Sigmoid colon (tissue), 7 donors: Measurements from ENCODE around the gene TBC1D22A. TPM values are rescaled to one million over a fixed set of nuclear protein-coding genes. Genes with fewer than 3 reads are reported as not detected.

Experiments used
- DNase-seq: peaks from one replicate; pipeline ENCODE4 v3.0.0-alpha.2; 2019
- H3K27ac ChIP-seq, 4 donors: fragments of 200-600 bp; sonication (generic); one replicate each; pipeline ENCODE4 v1.5.1; 2016 to 2019; ENCODE audit warnings: mild to moderate bottlenecking in 1 of 4
- H3K27me3 ChIP-seq, 3 donors: fragments of 200-600 bp; sonication (generic); one replicate each; pipeline ENCODE4 v1.5.1; 2019; ENCODE audit warnings: mild to moderate bottlenecking in 1 of 3
- H3K36me3 ChIP-seq, 4 donors: fragments of 200-600 bp; sonication (generic); one replicate each; pipeline ENCODE4 v1.5.1; 2016 to 2019
- H3K4me1 ChIP-seq, 4 donors: fragments of 200-600 bp; sonication (generic); one replicate each; pipeline ENCODE4 v1.5.1; 2017 to 2019
- H3K4me3 ChIP-seq, 4 donors: fragments of 200-600 bp; sonication (generic); one replicate each; pipeline ENCODE4 v1.5.1; 2017 to 2019; ENCODE audit warnings: mild to moderate bottlenecking in 2 of 4, moderate library complexity in 1 of 4
- H3K9me3 ChIP-seq, 4 donors: fragments of 200-600 bp in 3 of 4; sonication (generic) in 3 of 4; one replicate each; pipeline versions ENCODE4 v1.5.1 to v1.6.1; 2013 to 2019
- CTCF ChIP-seq, 4 experiments: fragments of 450-650 bp in 3 of 4; fragments of 200-600 bp in 1 of 4; IDR thresholded peaks; one replicate each; pipeline ENCODE4 v1.5.1; 2016 to 2019; ENCODE audit warnings: antibody characterized with exemption in 4 of 4, mild to moderate bottlenecking in 3 of 4, moderate library complexity in 2 of 4
- EP300 ChIP-seq, 4 donors: sonication (generic); formaldehyde crosslinking; IDR thresholded peaks; one replicate each; pipeline ENCODE4 v1.6.1; 2017; ENCODE audit warnings: antibody characterized with exemption in 4 of 4
- POLR2A ChIP-seq, 2 donors: fragments of 450-650 bp; IDR thresholded peaks; one replicate each; pipeline ENCODE4 v1.6.1; 2016; ENCODE audit warnings: antibody characterized with exemption in 2 of 2, mild to moderate bottlenecking in 2 of 2, moderate library complexity in 2 of 2
- POLR2AphosphoS5 ChIP-seq, 4 donors: sonication (generic); formaldehyde crosslinking; IDR thresholded peaks; one replicate each; pipeline ENCODE4 v1.6.1; 2017; ENCODE audit warnings: antibody characterized with exemption in 4 of 4
- WGBS, 2 donors: extraction: QIAGEN DNeasy Blood & Tissue Kit; methylation state at CpG; one replicate each; pipeline ENCODE4 v1.1.7; 2013; 5-methylcytosine and 5-hydroxymethylcytosine counted together
- intact Hi-C: fragments of 100-400 bp; cut with DNase I; formaldehyde crosslinking; loops from one replicate; pipeline ENCODE4 v1.15.1; 2023
- polyA plus RNA-seq, 3 donors: library from polyadenylated mRNA; stranded (reverse); fragments of 200-250 nt; gene quantifications; one replicate each; pipeline ENCODE4 v1.2.3, GENCODE V29; 2013
- total RNA-seq, 4 donors: library from RNA; depleted of rRNA; stranded (reverse); fragments of >200 nt; gene quantifications; one replicate each; pipeline ENCODE4 v1.1.0, GENCODE V29; 2016
- donor health status: healthy with polysubstance abuse.
- donor health status: Bipolar disorder and iron deficiency.
- donor health status: healthy.

Gene TBC1D22A
- total and polyA plus RNA-seq, 7 donors = 13.6 to 34.6 (median 14.3) TPM

- intact Hi-C loops = no loop called here
- H3K36me3 ChIP-seq = no peaks in the 10 kb centered on the region
- 95% methylated on average over 18 of the region's 18 CpGs for WGBS, 2 donors
- H3K27ac ChIP-seq = no peak overlapping the region
- no peak overlapping the region for H3K4me3 ChIP-seq
- no peaks in the 10 kb centered on the region for H3K27me3 ChIP-seq
- no peaks in the 10 kb centered on the region for H3K9me3 ChIP-seq
- peaks cover 0 to 3% (median under 1%) of the 10 kb centered on the region in 4 donors for H3K4me1 ChIP-seq
- TF ChIP-seq POLR2AphosphoS5 (IDR thresholded peaks at IDR 0.05) (no peak), CTCF (IDR thresholded peaks at IDR 0.05) (no peak), EP300 (IDR thresholded peaks at IDR 0.05) (no peak), POLR2A (IDR thresholded peaks at IDR 0.05) (no peak)
- DNase-seq = no peak
Measured at GRCh38 chr22:47160141-47160541, 397.7 kb downstream of the TBC1D22A start.

GRCh38 chr22:47160781-47161520, 398.5 kb downstream of the TBC1D22A start:
- TF ChIP-seq POLR2A (IDR thresholded peaks at IDR 0.05) (no peak), CTCF (IDR thresholded peaks at IDR 0.05) (no peak), EP300 (IDR thresholded peaks at IDR 0.05) (no peak)
- peak; percentile 34 for DNase-seq
- H3K4me3 ChIP-seq = no peak overlapping the region
- no peaks in the 10 kb centered on the region for H3K36me3 ChIP-seq
- 80 to 83% methylated on average over 15 of the region's 15 CpGs for WGBS, 2 donors
- no peaks in the 10 kb centered on the region for H3K27me3 ChIP-seq
- intact Hi-C loops = no loop called here
- no peak overlapping the region for H3K27ac ChIP-seq
- H3K9me3 ChIP-seq = no peaks in the 10 kb centered on the region
- H3K4me1 ChIP-seq = no peaks in the 10 kb centered on the region

GRCh38 chr22:47161631-47162030, 399.2 kb downstream of the TBC1D22A start:
- peak; percentile 34 for DNase-seq
- H3K9me3 ChIP-seq = no peaks in the 10 kb centered on the region
- H3K4me3 ChIP-seq = no peak overlapping the region
- no peaks in the 10 kb centered on the region for H3K4me1 ChIP-seq
- WGBS, 2 donors = 65 to 84% methylated on average over 17 of the region's 17 CpGs
- TF ChIP-seq POLR2AphosphoS5 (IDR thresholded peaks at IDR 0.05) (no peak), EP300 (IDR thresholded peaks at IDR 0.05) (no peak), POLR2A (IDR thresholded peaks at IDR 0.05) (no peak), CTCF (IDR thresholded peaks at IDR 0.05) (no peak)
- H3K27me3 ChIP-seq = no peaks in the 10 kb centered on the region
- no peaks in the 10 kb centered on the region for H3K36me3 ChIP-seq
- intact Hi-C loops = no loop called here
- H3K27ac ChIP-seq = no peak overlapping the region

GRCh38 chr22:47162865-47163264, 400.4 kb downstream of the TBC1D22A start:
- Histone ChIP-seq H3K4me1 (no peaks in the 10 kb centered on the region), H3K36me3 (no peaks in the 10 kb centered on the region), H3K27ac (no peak overlapping the region), H3K27me3 (no peaks in the 10 kb centered on the region), H3K4me3 (no peak overlapping the region), H3K9me3 (no peaks in the 10 kb centered on the region)
- intact Hi-C loops = no loop called here
- DNase-seq = peak; percentile 43
- WGBS, 2 donors = 76 to 91% methylated on average over 10 of the region's 10 CpGs
- TF ChIP-seq POLR2A (IDR thresholded peaks at IDR 0.05) = no peak
- no peak for TF ChIP-seq EP300 (IDR thresholded peaks at IDR 0.05)
- no peak for TF ChIP-seq POLR2AphosphoS5 (IDR thresholded peaks at IDR 0.05)
- no peak for TF ChIP-seq CTCF (IDR thresholded peaks at IDR 0.05)

GRCh38 chr22:47163481-47163855, 401.0 kb downstream of the TBC1D22A start:
- WGBS, 2 donors = 92 to 94% methylated on average over 10 of the region's 10 CpGs
- no peaks in the 10 kb centered on the region for H3K36me3 ChIP-seq
- intact Hi-C loops = no loop called here
- no peak overlapping the region for H3K27ac ChIP-seq
- peak; percentile 46 for DNase-seq
- H3K9me3 ChIP-seq = no peaks in the 10 kb centered on the region
- no peak for TF ChIP-seq CTCF (IDR thresholded peaks at IDR 0.05)
- TF ChIP-seq POLR2AphosphoS5 (IDR thresholded peaks at IDR 0.05) = no peak
- TF ChIP-seq EP300 (IDR thresholded peaks at IDR 0.05) = no peak
- TF ChIP-seq POLR2A (IDR thresholded peaks at IDR 0.05) = no peak
- H3K27me3 ChIP-seq = no peaks in the 10 kb centered on the region
- no peak overlapping the region for H3K4me3 ChIP-seq
- H3K4me1 ChIP-seq = no peaks in the 10 kb centered on the region
